Activated CD4-positive, alpha-beta T cell treated with anti-CD3 and anti-CD28 coated beads, Interleukin-10, Interleukin-2, amounts not matched to agents 100 ng/mL and 50 ng/mL, durations not matched to agents 16 hours and 8 hours (primary cell): Measurements from ENCODE around the gene BORCS5.
A peak's percentile ranks its signal among the peaks of the same experiment; 100 is the strongest.
"Not testable (repeated sequence)": the region's sequence is repeated elsewhere in the genome, so short reads cannot be mapped to it uniquely, and the experiment has no call there.

Experiments
- DNase-seq: peaks from one replicate; pipeline ENCODE4 v3.0.0-alpha.2; 2020

Gene BORCS5

GRCh38 chr12:12466157-12466556 lies 109.3 kb downstream of the BORCS5 start:
- peak; percentile 79 for DNase-seq

GRCh38 chr12:12467264-12467663 lies 110.4 kb downstream of the BORCS5 start:
- peak; percentile 54 for DNase-seq

GRCh38 chr12:12467688-12468261 lies 110.9 kb downstream of the BORCS5 start:
- DNase-seq, result peak; percentile 73

GRCh38 chr12:12468575-12468974 lies 111.7 kb downstream of the BORCS5 start:
- DNase-seq, result no peak

- no peak for DNase-seq
Observed at GRCh38 chr12:12469386-12469785, 112.5 kb downstream of the BORCS5 start.

- DNase-seq, result no peak
Observed at GRCh38 chr12:12470751-12471306, 114.0 kb downstream of the BORCS5 start.

GRCh38 chr12:12471982-12472961 lies 115.4 kb downstream of the BORCS5 start:
- not testable (repeated sequence) for DNase-seq

GRCh38 chr12:12473223-12473622 lies 116.3 kb downstream of the BORCS5 start:
- DNase-seq, result no peak

- peak; percentile 84 for DNase-seq
Observed at GRCh38 chr12:12474471-12474928, 117.6 kb downstream of the BORCS5 start.

GRCh38 chr12:12474931-12475795 lies 118.3 kb downstream of the BORCS5 start:
- DNase-seq, result peak; percentile 95

GRCh38 chr12:12476857-12477531 lies 120.1 kb downstream of the BORCS5 start:
- DNase-seq, result no peak

GRCh38 chr12:12477532-12477890 lies 120.6 kb downstream of the BORCS5 start:
- no peak for DNase-seq

- DNase-seq, result no peak
Observed at GRCh38 chr12:12480074-12480473, 123.2 kb downstream of the BORCS5 start.

GRCh38 chr12:12481631-12482030 lies 124.8 kb downstream of the BORCS5 start:
- DNase-seq, result peak; percentile 69

GRCh38 chr12:12482150-12482761 lies 125.4 kb downstream of the BORCS5 start:
- peak; percentile 71 for DNase-seq

- no peak for DNase-seq
Observed at GRCh38 chr12:12482959-12483358, 126.1 kb downstream of the BORCS5 start.

- no peak for DNase-seq
Observed at GRCh38 chr12:12483438-12483837, 126.6 kb downstream of the BORCS5 start.

GRCh38 chr12:12486661-12487240 lies 129.9 kb downstream of the BORCS5 start:
- peak; percentile 72 for DNase-seq

GRCh38 chr12:12487490-12487889 lies 130.6 kb downstream of the BORCS5 start:
- DNase-seq, result no peak

GRCh38 chr12:12488296-12488695 lies 131.4 kb downstream of the BORCS5 start:
- DNase-seq, result no peak

GRCh38 chr12:12488823-12489550 lies 132.1 kb downstream of the BORCS5 start:
- DNase-seq, result peak; percentile 58
